Upper lobe of left lung (tissue), 6 donors: ENCODE data around the gene BCL2A1. TPM values are rescaled to one million over a fixed set of nuclear protein-coding genes. Genes with fewer than 3 reads are reported as not detected.

Experiments used
- ATAC-seq, 2 donors: fragments of 200-7000 bp; cut with Tn5 transposase; one replicate each; pipeline ENCODE4 v1.9.1; 2022; ENCODE audit warnings: mild to moderate bottlenecking in 2 of 2, moderate library complexity in 2 of 2; ENCODE audit not compliant: low FRiP score in 2 of 2
- DNase-seq, 2 donors: peaks; one replicate each; pipeline ENCODE4 v3.0.0-alpha.2; 2019 to 2020
- H3K27ac ChIP-seq, 4 donors: fragments of 200-600 bp; sonication (generic); one replicate each; pipeline ENCODE4 v1.5.1; 2016 to 2019
- H3K27me3 ChIP-seq, 4 donors: fragments of 200-600 bp; sonication (generic); one replicate each; pipeline ENCODE4 v1.5.1; 2017 to 2019
- H3K36me3 ChIP-seq, 4 donors: fragments of 200-600 bp; sonication (generic); one replicate each; pipeline ENCODE4 v1.5.1; 2016 to 2019
- H3K4me1 ChIP-seq, 4 donors: fragments of 200-600 bp; sonication (generic); one replicate each; pipeline ENCODE4 v1.5.1; 2018 to 2019
- H3K4me3 ChIP-seq, 4 donors: fragments of 200-600 bp; sonication (generic); one replicate each; pipeline ENCODE4 v1.5.1; 2017 to 2019; ENCODE audit warnings: mild to moderate bottlenecking in 2 of 4, moderate library complexity in 1 of 4
- H3K9me3 ChIP-seq, 4 donors: fragments of 200-600 bp; sonication (generic); one replicate each; pipeline ENCODE4 v1.5.1; 2018 to 2019
- CTCF ChIP-seq, 6 experiments: fragments of 450-650 bp in 4 of 6; fragments of 200-600 bp in 2 of 6; sonication (generic) in 2 of 6; IDR thresholded peaks; one replicate each; pipeline ENCODE4 v1.5.1; 2016 to 2019; ENCODE audit warnings: antibody characterized with exemption in 6 of 6
- EP300 ChIP-seq, 4 donors: sonication (generic); formaldehyde crosslinking; IDR thresholded peaks; one replicate each; pipeline ENCODE4 v1.5.1; 2017; ENCODE audit warnings: antibody characterized with exemption in 4 of 4, control low read depth in 2 of 4
- POLR2A ChIP-seq, 4 donors: fragments of 450-650 bp; IDR thresholded peaks; one replicate each; pipeline ENCODE4 v1.5.1; 2016 to 2017; ENCODE audit warnings: antibody characterized with exemption in 4 of 4, mild to moderate bottlenecking in 2 of 4
- POLR2AphosphoS5 ChIP-seq, 2 donors: sonication (generic); formaldehyde crosslinking; IDR thresholded peaks; one replicate each; pipeline ENCODE4 v1.5.1; 2017; ENCODE audit warnings: antibody characterized with exemption in 2 of 2
- WGBS, 2 donors: methylation state at CpG; one replicate each; pipeline ENCODE4 v1.1.5; 2017 to 2018; 5-methylcytosine and 5-hydroxymethylcytosine counted together
- total RNA-seq, 6 donors: library from RNA; depleted of rRNA in 4 of 6; stranded (reverse); fragments of >200 nt in 4 of 6; gene quantifications; one replicate each; pipeline versions ENCODE4 v1.1.0 to v1.2.1, GENCODE V29; 2016 to 2021
- donor health status: DM: no; HTN: no; CAD: no; lungs with moderate emphysema.
- donor health status: DM: no; HTN: yes; CAD: no; lungs with severe emphysema.

Gene BCL2A1
- total RNA-seq, 6 donors from 2014 or later: 11.5 to 81.9 (median 43.7) TPM

GRCh38 chr15:79994615-79995014 is 23.6 kb upstream of the BCL2A1 start:
- H3K9me3 ChIP-seq: no peaks in the 10 kb centered on the region
- H3K4me3 ChIP-seq: no peak overlapping the region
- 60 to 69% methylated on average over 3 of the region's 3 CpGs for WGBS, 2 donors
- DNase-seq: no peak
- no peak overlapping the region for H3K27ac ChIP-seq
- peaks cover 0 to 9% (median 0%) of the 10 kb centered on the region in 4 donors for H3K4me1 ChIP-seq
- ATAC-seq: no peak
- no peaks in the 10 kb centered on the region for H3K27me3 ChIP-seq
- TF ChIP-seq EP300 (IDR thresholded peaks at IDR 0.05) (peak in 1 of 4 donors; percentile 68), CTCF (IDR thresholded peaks at IDR 0.05) (no peak), POLR2AphosphoS5 (IDR thresholded peaks at IDR 0.05) (no peak), POLR2A (IDR thresholded peaks at IDR 0.05) (no peak)
- no peaks in the 10 kb centered on the region for H3K36me3 ChIP-seq

GRCh38 chr15:79991826-79992225 is 20.8 kb upstream of the BCL2A1 start:
- Histone ChIP-seq H3K27me3 (no peaks in the 10 kb centered on the region), H3K27ac (no peak overlapping the region), H3K4me3 (no peak overlapping the region), H3K4me1 (peaks cover 0 to 9% (median 0%) of the 10 kb centered on the region in 4 donors), H3K36me3 (no peaks in the 10 kb centered on the region), H3K9me3 (no peaks in the 10 kb centered on the region)
- DNase-seq: no peak
- WGBS, 2 donors: 65 to 68% methylated on average over 4 of the region's 4 CpGs
- TF ChIP-seq POLR2AphosphoS5 (IDR thresholded peaks at IDR 0.05): no peak
- no peak for TF ChIP-seq CTCF (IDR thresholded peaks at IDR 0.05)
- no peak for TF ChIP-seq POLR2A (IDR thresholded peaks at IDR 0.05)
- TF ChIP-seq EP300 (IDR thresholded peaks at IDR 0.05): no peak
- ATAC-seq: no peak

- no peaks in the 10 kb centered on the region for H3K36me3 ChIP-seq
- H3K4me1 ChIP-seq: peaks cover 0 to 9% (median 0%) of the 10 kb centered on the region in 4 donors
- no peaks in the 10 kb centered on the region for H3K27me3 ChIP-seq
- H3K9me3 ChIP-seq: no peaks in the 10 kb centered on the region
- 95% methylated on average over 5 to 8 of the region's 8 CpGs for WGBS, 2 donors
- TF ChIP-seq POLR2AphosphoS5 (IDR thresholded peaks at IDR 0.05): no peak
- no peak for TF ChIP-seq POLR2A (IDR thresholded peaks at IDR 0.05)
- no peak for TF ChIP-seq CTCF (IDR thresholded peaks at IDR 0.05)
- no peak for TF ChIP-seq EP300 (IDR thresholded peaks at IDR 0.05)
- ATAC-seq: no peak
- peak overlapping the region in 2 of 4 donors; percentile 4 to 58 for H3K27ac ChIP-seq
- no peak overlapping the region for H3K4me3 ChIP-seq
- DNase-seq: no peak
These were observed 20.0 kb upstream of the BCL2A1 start for GRCh38 chr15:79990997-79991334.

GRCh38 chr15:79990280-79990996 is 19.4 kb upstream of the BCL2A1 start:
- peaks cover 0 to 9% (median 0%) of the 10 kb centered on the region in 4 donors for H3K4me1 ChIP-seq
- DNase-seq (no peak), ATAC-seq (no peak)
- no peaks in the 10 kb centered on the region for H3K9me3 ChIP-seq
- H3K27me3 ChIP-seq: no peaks in the 10 kb centered on the region
- peak overlapping the region in 3 of 4 donors; percentile 4 to 58 (median 35) for H3K27ac ChIP-seq
- WGBS, 2 donors: 68 to 86% methylated on average over 5 to 8 of the region's 8 CpGs
- TF ChIP-seq POLR2AphosphoS5 (IDR thresholded peaks at IDR 0.05) (no peak), POLR2A (IDR thresholded peaks at IDR 0.05) (no peak), CTCF (IDR thresholded peaks at IDR 0.05) (no peak)
- no peak overlapping the region for H3K4me3 ChIP-seq
- H3K36me3 ChIP-seq: no peaks in the 10 kb centered on the region

- peak; percentile 49 to 75 for ATAC-seq
- Histone ChIP-seq H3K27me3 (no peaks in the 10 kb centered on the region), H3K36me3 (no peaks in the 10 kb centered on the region), H3K27ac (peak overlapping the region in 3 of 4 donors; percentile 35 to 58 (median 39)), H3K4me1 (peaks cover 0 to 9% (median 0%) of the 10 kb centered on the region in 4 donors), H3K9me3 (no peaks in the 10 kb centered on the region), H3K4me3 (no peak overlapping the region)
- TF ChIP-seq CTCF (IDR thresholded peaks at IDR 0.05) (no peak), POLR2A (IDR thresholded peaks at IDR 0.05) (peak in 1 of 4 donors; percentile 58), POLR2AphosphoS5 (IDR thresholded peaks at IDR 0.05) (peak; percentile 37 to 64), EP300 (IDR thresholded peaks at IDR 0.05) (peak in 1 of 4 donors; percentile 83)
- WGBS, 2 donors: 23 to 45% methylated on average over 5 of the region's 5 CpGs
- DNase-seq: peak in 1 of 2 donors; percentile 80
These were observed 18.7 kb upstream of the BCL2A1 start for GRCh38 chr15:79989682-79990081.
